HG02938 (cell line): ENCODE data around the gene LY86.

Experiments used
- ATAC-seq: cut with Tn5 transposase; IDR thresholded peaks from one replicate; pipeline ENCODE4 v1.9.1; 2021; ENCODE audit warnings: mild to moderate bottlenecking, moderate library complexity; ENCODE audit not compliant: unreplicated experiment

LY86 gene

GRCh38 chr6:6569811-6570164 is 18.7 kb upstream of the LY86 start:
- no peak for ATAC-seq

DNA sequence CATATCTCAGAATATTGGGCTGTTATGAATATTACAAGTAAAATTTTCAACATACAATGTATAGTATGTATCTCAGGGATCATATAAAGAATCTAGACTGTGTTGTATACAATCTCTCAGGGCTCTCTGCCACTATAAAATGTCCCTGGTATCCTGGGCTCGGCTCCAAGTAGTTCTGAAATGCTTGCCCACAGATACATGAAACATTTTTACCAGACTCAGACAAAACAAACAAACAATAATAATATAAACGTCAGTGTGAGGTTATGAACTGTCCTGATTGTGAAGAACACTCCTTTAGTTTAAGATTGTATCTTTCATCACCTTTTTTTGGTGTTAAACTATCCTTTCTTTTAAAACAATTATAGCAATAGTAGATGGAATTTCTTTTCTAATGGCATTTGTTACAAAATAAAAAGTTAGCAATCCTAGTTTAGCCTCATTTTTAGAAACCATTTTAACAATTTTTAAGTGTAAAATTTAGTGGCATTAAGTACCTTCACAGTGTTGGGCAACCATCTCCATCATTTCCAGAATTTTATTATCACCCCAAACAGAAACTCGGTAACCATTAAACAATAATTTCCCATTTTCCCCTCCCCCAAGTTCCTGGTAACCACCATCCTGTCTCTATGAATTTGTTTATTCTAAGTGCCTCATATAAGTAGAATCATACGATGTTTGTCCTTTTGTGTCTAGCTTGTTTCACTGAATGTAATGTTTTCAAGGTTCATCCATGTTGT is 17.4 kb upstream of the LY86 start:
- ATAC-seq: no peak

DNA sequence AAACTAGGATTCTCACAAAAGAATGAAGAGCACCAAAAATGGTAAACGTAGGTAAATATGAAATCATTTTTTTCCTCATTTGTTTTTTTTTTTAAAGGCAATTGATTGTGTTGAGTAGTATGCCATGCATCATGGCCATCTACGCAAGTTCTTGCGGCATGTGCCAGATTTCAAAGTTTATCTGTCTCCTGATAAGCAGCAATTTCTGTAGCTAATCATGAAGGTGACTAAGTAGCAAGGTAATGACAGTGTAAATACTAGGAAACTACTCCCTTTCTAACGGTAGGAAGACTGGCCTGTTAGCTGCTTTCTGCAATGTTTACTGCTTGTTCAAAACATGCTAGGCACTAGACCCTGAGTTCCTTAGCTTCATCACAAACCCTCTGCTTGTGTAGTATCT is 13.4 kb upstream of the LY86 start:
- no peak for ATAC-seq

DNA sequence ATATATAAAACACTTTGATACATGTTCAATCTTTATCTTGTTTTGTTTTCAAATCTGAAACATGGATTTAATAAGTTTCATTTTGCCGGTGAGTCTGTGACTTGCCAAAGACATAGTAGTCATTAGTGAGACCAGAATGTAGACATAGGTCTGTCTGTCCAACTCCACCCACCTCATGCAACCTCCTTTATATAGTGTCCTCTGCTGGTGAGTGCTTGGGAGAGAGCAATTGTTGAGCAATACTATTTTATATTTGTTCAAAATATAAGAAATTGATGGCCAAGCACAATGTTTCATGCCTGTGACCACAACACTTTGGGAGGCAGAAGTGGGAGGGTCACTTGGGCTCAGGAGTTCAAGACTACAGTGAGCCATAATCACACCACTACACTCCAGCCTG is 10.8 kb upstream of the LY86 start:
- no peak for ATAC-seq

DNA sequence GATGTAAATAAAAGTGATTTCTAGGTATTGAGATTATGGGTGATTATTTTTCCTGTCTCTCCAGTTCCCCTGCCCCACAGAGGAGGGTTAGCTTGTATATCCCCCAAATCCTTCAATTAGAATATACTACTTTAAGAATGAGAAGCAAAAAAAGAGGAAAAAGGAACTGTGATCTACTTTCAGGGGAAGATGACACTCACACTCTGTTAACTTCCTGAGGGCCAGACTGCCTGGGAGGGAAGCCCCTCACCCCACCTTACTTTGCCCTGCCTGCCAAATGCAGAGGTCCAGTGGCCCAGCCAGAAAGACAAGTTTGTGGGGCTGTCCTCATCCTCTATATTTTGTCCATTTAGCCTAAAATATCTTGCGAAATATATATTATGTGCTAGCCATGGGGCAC is 9.2 kb upstream of the LY86 start:
- no peak for ATAC-seq

- ATAC-seq: no peak
These were observed 8.2 kb upstream of the LY86 start for GRCh38 chr6:6580225-6580856.

DNA sequence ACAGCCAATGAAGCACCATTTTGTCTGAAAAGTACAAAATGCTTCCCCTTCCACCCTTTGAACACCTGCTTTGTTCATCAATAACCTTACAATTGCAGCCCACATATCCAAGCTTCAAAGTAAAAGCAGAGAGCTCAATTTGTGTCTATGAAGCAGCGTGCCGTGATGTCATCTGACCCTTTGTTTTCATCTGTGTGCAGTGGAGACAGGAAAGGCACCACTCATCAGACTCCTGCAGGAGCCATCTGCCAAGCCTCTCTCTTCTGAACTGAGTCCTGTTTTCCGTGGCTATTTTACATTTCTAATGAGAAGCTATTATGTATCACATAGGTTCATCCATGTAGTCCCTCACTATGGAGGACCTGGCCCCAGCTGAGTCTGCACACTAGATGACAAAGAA is 7.5 kb upstream of the LY86 start:
- ATAC-seq: no peak

DNA sequence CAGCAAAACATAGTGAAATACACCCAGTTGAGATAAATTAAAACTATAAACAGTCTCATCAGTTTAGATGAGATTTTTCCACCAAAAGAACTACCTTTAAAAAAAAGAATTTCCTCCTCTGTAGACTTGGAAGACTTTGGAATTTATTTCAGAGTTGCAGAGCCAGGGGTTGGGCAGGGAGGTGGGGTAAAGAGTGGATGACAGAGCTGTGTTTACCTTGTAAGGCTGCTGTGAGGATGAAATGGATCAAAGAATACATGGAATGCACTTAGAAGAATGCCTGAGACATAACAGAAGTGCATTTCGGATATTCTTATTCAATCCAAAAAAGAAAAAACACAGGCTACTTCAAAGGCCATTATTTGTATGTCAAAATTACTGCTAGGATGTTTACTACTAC is 6.4 kb upstream of the LY86 start:
- no peak for ATAC-seq

DNA sequence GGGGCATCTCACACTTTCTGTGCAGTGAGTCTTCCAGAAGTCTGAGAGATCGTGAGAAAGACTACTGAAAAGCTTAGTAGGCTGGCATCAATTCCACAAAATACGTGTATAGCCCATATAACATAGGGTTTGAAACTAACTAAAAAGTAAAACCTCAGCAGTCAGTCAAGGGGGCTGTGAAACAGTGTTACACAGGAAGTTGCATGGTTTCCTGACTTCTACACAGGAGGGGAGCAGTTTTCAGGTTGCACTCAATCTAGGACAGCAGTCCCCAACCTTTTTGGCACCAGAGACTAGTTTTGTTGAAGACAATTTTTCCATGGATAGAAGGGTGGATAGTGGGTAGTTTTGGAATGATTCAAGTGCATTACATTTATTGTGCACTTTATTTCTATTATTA is 4.7 kb upstream of the LY86 start:
- no peak for ATAC-seq

- ATAC-seq: no peak
These were observed 4.1 kb upstream of the LY86 start for GRCh38 chr6:6584310-6585002.

GRCh38 chr6:6585003-6585311 is 3.6 kb upstream of the LY86 start:
- ATAC-seq: no peak

DNA sequence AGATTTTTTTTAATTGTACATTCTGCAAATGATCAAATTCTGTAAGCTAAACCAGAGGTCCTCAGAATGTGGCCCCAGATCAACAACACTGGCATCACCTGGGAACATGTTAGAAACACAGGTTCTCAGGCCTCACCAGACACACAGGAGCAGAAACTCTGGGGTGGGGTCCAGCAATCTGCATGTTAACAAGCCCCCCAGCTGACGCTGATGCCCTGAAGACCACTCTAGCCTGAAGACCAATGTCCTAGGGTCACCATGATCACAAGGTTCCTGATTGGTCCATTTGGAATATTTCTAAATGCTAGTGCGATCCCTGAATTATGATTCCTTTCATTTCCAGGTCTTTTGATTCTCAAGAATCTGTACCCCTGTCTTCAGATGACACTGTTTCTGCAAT is 2.4 kb upstream of the LY86 start:
- no peak for ATAC-seq

- peak; percentile 52 for ATAC-seq
These were observed 1.6 kb upstream of the LY86 start for GRCh38 chr6:6586671-6587526.

GRCh38 chr6:6587696-6588063 is 840 bp upstream of the LY86 start:
- ATAC-seq: no peak

- ATAC-seq: no peak
These were observed 597 bp downstream of the LY86 start for GRCh38 chr6:6588924-6589709.

GRCh38 chr6:6590530-6590929 is 2.0 kb downstream of the LY86 start:
- ATAC-seq: no peak

- no peak for ATAC-seq
These were observed 3.4 kb downstream of the LY86 start for GRCh38 chr6:6591778-6592465.

GRCh38 chr6:6592826-6593475 is 4.4 kb downstream of the LY86 start:
- no peak for ATAC-seq

DNA sequence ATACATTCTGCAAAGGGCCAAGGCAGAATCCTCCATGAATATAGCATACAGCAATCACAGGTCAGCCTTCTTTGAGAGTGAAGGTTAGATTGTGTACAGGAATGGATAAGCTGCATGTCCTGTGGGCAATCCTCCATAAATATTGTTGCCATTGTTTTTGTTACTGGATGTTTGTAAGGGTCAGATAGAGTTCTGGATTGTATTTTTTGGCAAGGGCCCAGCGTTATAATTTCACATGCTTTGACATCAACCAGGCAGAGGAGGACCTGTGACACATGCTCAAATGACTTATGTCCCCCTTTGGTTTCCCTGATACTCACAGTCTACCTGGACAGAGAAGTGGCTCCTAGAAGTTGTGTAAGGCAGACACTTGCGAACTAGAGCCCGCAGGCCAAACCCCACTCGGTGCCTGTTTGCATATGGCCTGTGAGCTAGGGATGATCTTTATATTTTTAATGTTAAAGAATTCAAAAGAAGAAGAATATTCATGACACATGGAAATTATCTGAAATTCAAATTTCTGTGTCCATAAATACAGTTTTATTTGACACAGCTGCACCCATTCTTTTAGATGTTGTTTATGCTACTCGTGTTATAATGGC is 5.4 kb downstream of the LY86 start:
- ATAC-seq: no peak
